GM12878 (cell line): Measurements from ENCODE around the gene BCL11A.

ENCODE experiments used
- EZH2 ChIP-seq: IDR thresholded peaks from 2 replicates; pipeline ENCODE4 v1.6.1; 2012; ENCODE audit warnings: low read depth, mild to moderate bottlenecking, control low read depth, inconsistent platforms, low read length, borderline replicate concordance; ENCODE audit not compliant: control insufficient read depth
- HDAC6 ChIP-seq: fragments of 200-600 bp; sonication (generic); IDR thresholded peaks from one replicate; pipeline ENCODE4 v1.8.0; 2017; ENCODE audit warnings: antibody characterized with exemption; ENCODE audit not compliant: unreplicated experiment
- TF ChIP-seq, protein P1 (sequence below), 3 experiments: IDR thresholded peaks in 2 of 3; conservative IDR thresholded peaks in 1 of 3; 2 replicates each; pipeline ENCODE4 v1.5.1; 2011; ENCODE audit warnings: low read depth in 3 of 3, low read length in 3 of 3, mild to moderate bottlenecking in 3 of 3, control low read depth in 2 of 3, moderate library complexity in 2 of 3, inconsistent platforms in 1 of 3, mixed read lengths in 1 of 3; ENCODE audit not compliant: control insufficient read depth in 2 of 3, insufficient read depth in 1 of 3; ENCODE audit errors: extremely low read depth in 1 of 3
- TF ChIP-seq, protein P2 (sequence below): fragments of 450-650 bp; IDR thresholded peaks from 2 replicates; pipeline ENCODE4 v1.6.1; 2014; ENCODE audit warnings: mild to moderate bottlenecking
- TF ChIP-seq, protein P3 (sequence below): fragments of 450-650 bp; IDR thresholded peaks from 2 replicates; pipeline ENCODE4 v1.6.1; 2017; ENCODE audit warnings: mild to moderate bottlenecking
- TF ChIP-seq, protein P4 (sequence below): IDR thresholded peaks from 2 replicates; pipeline ENCODE4 v1.6.1; 2012; ENCODE audit warnings: low read depth, low read length, improper control_type of control experiment
- TF ChIP-seq, protein P5 (sequence below): IDR thresholded peaks from 2 replicates; pipeline ENCODE4 v1.6.1; 2011; ENCODE audit warnings: borderline replicate concordance, low read depth, mild to moderate bottlenecking, moderate library complexity, low read length; ENCODE audit not compliant: insufficient read depth, poor library complexity, severe bottlenecking

DNA sequence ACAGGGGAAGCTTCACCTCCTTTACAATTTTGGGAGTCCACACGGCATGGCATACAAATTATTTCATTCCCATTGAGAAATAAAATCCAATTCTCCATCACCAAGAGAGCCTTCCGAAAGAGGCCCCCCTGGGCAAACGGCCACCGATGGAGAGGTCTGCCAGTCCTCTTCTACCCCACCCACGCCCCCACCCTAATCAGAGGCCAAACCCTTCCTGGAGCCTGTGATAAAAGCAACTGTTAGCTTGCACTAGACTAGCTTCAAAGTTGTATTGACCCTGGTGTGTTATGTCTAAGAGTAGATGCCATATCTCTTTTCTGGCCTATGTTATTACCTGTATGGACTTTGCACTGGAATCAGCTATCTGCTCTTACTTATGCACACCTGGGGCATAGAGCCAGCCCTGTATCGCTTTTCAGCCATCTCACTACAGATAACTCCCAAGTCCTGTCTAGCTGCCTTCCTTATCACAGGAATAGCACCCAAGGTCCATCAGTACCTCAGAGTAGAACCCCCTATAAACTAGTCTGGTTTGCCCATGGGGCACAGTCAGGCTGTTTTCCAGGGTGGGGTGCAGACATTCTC, 58.3 kb downstream of the BCL11A start:
- TF ChIP-seq, protein P1, sequence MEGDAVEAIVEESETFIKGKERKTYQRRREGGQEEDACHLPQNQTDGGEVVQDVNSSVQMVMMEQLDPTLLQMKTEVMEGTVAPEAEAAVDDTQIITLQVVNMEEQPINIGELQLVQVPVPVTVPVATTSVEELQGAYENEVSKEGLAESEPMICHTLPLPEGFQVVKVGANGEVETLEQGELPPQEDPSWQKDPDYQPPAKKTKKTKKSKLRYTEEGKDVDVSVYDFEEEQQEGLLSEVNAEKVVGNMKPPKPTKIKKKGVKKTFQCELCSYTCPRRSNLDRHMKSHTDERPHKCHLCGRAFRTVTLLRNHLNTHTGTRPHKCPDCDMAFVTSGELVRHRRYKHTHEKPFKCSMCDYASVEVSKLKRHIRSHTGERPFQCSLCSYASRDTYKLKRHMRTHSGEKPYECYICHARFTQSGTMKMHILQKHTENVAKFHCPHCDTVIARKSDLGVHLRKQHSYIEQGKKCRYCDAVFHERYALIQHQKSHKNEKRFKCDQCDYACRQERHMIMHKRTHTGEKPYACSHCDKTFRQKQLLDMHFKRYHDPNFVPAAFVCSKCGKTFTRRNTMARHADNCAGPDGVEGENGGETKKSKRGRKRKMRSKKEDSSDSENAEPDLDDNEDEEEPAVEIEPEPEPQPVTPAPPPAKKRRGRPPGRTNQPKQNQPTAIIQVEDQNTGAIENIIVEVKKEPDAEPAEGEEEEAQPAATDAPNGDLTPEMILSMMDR (IDR thresholded peaks at IDR 0.05 in 2 of 3, conservative IDR thresholded peaks at IDR 0.05 in 1 of 3; ENCODE audit: control insufficient read depth in 2 of 3, extremely low read depth in 1 of 3, insufficient read depth in 1 of 3, low read depth in 3 of 3, low read length in 3 of 3), result no peak
- TF ChIP-seq EZH2 (no peak), HDAC6 (no peak)
- TF ChIP-seq, protein P2, sequence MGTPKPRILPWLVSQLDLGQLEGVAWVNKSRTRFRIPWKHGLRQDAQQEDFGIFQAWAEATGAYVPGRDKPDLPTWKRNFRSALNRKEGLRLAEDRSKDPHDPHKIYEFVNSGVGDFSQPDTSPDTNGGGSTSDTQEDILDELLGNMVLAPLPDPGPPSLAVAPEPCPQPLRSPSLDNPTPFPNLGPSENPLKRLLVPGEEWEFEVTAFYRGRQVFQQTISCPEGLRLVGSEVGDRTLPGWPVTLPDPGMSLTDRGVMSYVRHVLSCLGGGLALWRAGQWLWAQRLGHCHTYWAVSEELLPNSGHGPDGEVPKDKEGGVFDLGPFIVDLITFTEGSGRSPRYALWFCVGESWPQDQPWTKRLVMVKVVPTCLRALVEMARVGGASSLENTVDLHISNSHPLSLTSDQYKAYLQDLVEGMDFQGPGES, result no peak
- TF ChIP-seq, protein P3, sequence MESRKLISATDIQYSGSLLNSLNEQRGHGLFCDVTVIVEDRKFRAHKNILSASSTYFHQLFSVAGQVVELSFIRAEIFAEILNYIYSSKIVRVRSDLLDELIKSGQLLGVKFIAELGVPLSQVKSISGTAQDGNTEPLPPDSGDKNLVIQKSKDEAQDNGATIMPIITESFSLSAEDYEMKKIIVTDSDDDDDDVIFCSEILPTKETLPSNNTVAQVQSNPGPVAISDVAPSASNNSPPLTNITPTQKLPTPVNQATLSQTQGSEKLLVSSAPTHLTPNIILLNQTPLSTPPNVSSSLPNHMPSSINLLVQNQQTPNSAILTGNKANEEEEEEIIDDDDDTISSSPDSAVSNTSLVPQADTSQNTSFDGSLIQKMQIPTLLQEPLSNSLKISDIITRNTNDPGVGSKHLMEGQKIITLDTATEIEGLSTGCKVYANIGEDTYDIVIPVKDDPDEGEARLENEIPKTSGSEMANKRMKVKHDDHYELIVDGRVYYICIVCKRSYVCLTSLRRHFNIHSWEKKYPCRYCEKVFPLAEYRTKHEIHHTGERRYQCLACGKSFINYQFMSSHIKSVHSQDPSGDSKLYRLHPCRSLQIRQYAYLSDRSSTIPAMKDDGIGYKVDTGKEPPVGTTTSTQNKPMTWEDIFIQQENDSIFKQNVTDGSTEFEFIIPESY, result no peak
- TF ChIP-seq, protein P4, sequence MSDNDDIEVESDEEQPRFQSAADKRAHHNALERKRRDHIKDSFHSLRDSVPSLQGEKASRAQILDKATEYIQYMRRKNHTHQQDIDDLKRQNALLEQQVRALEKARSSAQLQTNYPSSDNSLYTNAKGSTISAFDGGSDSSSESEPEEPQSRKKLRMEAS, result no peak
- TF ChIP-seq, protein P5, sequence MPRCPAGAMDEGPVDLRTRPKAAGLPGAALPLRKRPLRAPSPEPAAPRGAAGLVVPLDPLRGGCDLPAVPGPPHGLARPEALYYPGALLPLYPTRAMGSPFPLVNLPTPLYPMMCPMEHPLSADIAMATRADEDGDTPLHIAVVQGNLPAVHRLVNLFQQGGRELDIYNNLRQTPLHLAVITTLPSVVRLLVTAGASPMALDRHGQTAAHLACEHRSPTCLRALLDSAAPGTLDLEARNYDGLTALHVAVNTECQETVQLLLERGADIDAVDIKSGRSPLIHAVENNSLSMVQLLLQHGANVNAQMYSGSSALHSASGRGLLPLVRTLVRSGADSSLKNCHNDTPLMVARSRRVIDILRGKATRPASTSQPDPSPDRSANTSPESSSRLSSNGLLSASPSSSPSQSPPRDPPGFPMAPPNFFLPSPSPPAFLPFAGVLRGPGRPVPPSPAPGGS, result no peak
